ENCODE data around the gene RAPGEF3.

GRCh38 chr12:47722136-47722834 lies 36.4 kb downstream of the RAPGEF3 start:
- no peak for TF ChIP-seq CTCF (IDR thresholded peaks at IDR 0.05; ENCODE audit: insufficient read depth, low read length)
- no peak for TF ChIP-seq POLR2AphosphoS5 (IDR thresholded peaks at IDR 0.05; ENCODE audit: low read depth)

Measured in HL-60 (cell line).